H9 (cell line): ENCODE results near the gene STRADA. TPM values are rescaled to one million over a fixed set of nuclear protein-coding genes. Genes with fewer than 3 reads are reported as not detected.

ENCODE experiments used
- DNase-seq: peaks from one replicate; pipeline ENCODE4 v3.0.0-alpha.2; 2017
- H2AFZ ChIP-seq: one replicate; pipeline ENCODE4 v1.6.1; 2013; ENCODE audit warnings: mild to moderate bottlenecking, low read length, control low read depth, moderate library complexity
- H2AK5ac ChIP-seq: 2 replicates; pipeline ENCODE4 v1.6.1; 2013; ENCODE audit warnings: low read length, control low read depth, mixed read lengths; ENCODE audit not compliant: insufficient read length
- H2BK120ac ChIP-seq: one replicate; pipeline ENCODE4 v1.6.1; 2013; ENCODE audit warnings: low read depth, mild to moderate bottlenecking, low read length, control low read depth, inconsistent platforms; ENCODE audit not compliant: poor library complexity, severe bottlenecking
- H2BK12ac ChIP-seq: 2 replicates; pipeline ENCODE4 v1.6.1; 2013; ENCODE audit warnings: low read length, control low read depth, mixed read lengths, low read depth; ENCODE audit not compliant: insufficient read length
- H2BK15ac ChIP-seq: 2 replicates; pipeline ENCODE4 v1.6.1; 2013; ENCODE audit warnings: low read depth, low read length, control low read depth
- H2BK20ac ChIP-seq: one replicate; pipeline ENCODE4 v1.6.1; 2013; ENCODE audit warnings: low read depth, mild to moderate bottlenecking, low read length, control low read depth, inconsistent platforms; ENCODE audit not compliant: poor library complexity, severe bottlenecking
- H2BK5ac ChIP-seq: 2 replicates; pipeline ENCODE4 v1.6.1; 2013; ENCODE audit warnings: low read length, control low read depth, mixed read lengths; ENCODE audit not compliant: insufficient read length
- H3K14ac ChIP-seq: 2 replicates; pipeline ENCODE4 v1.6.1; 2013; ENCODE audit warnings: low read length, control low read depth; ENCODE audit not compliant: insufficient read depth
- H3K18ac ChIP-seq: 2 replicates; pipeline ENCODE4 v1.6.1; 2013; ENCODE audit warnings: low read depth, mild to moderate bottlenecking, mixed read lengths, low read length, control low read depth; ENCODE audit not compliant: insufficient read length
- H3K23ac ChIP-seq: 2 replicates; pipeline ENCODE4 v1.6.1; 2013; ENCODE audit warnings: low read length, control low read depth, mixed read lengths, low read depth; ENCODE audit not compliant: insufficient read length
- H3K23me2 ChIP-seq: 2 replicates; pipeline ENCODE4 v1.6.1; 2013; ENCODE audit warnings: low read depth, mild to moderate bottlenecking, mixed read lengths, low read length, control low read depth; ENCODE audit not compliant: insufficient read length, poor library complexity, severe bottlenecking
- H3K27ac ChIP-seq: 2 replicates; pipeline ENCODE4 v1.5.1; 2013; ENCODE audit warnings: low read length, control low read depth, mixed read lengths, low read depth; ENCODE audit not compliant: insufficient read length
- H3K27me3 ChIP-seq: 2 replicates; pipeline ENCODE4 v1.6.1; 2013; ENCODE audit warnings: low read length, control low read depth, inconsistent platforms; ENCODE audit not compliant: insufficient read depth
- H3K4ac ChIP-seq: 2 replicates; pipeline ENCODE4 v1.6.1; 2013; ENCODE audit warnings: low read depth, mild to moderate bottlenecking, control low read depth, inconsistent platforms, low read length, moderate library complexity
- H3K4me1 ChIP-seq: 2 replicates; pipeline ENCODE4 v1.6.1; 2013; ENCODE audit warnings: low read length, control low read depth, inconsistent platforms; ENCODE audit not compliant: insufficient read depth
- H3K4me2 ChIP-seq: 2 replicates; pipeline ENCODE4 v1.6.1; 2013; ENCODE audit warnings: low read length, control low read depth, mixed read lengths; ENCODE audit not compliant: insufficient read length, insufficient read depth
- H3K56ac ChIP-seq: 2 replicates; pipeline ENCODE4 v1.6.1; 2013; ENCODE audit warnings: low read depth, mild to moderate bottlenecking, mixed read lengths, low read length, control low read depth; ENCODE audit not compliant: insufficient read length
- H3K79me1 ChIP-seq: 2 replicates; pipeline ENCODE4 v1.6.1; 2013; ENCODE audit warnings: low read depth, mild to moderate bottlenecking, moderate library complexity, low read length, control low read depth, inconsistent platforms; ENCODE audit not compliant: insufficient read depth, poor library complexity, severe bottlenecking
- H3K79me2 ChIP-seq: 2 replicates; pipeline ENCODE4 v1.6.1; 2013; ENCODE audit warnings: low read length, control low read depth, inconsistent platforms; ENCODE audit not compliant: insufficient read depth
- H3K9ac ChIP-seq: 2 replicates; pipeline ENCODE4 v1.6.1; 2013; ENCODE audit warnings: low read length, control low read depth, mixed read lengths; ENCODE audit not compliant: insufficient read length; ENCODE audit errors: extremely low read depth
- H3K9me3 ChIP-seq: one replicate; pipeline ENCODE4 v1.6.1; 2013; ENCODE audit warnings: low read depth, low read length, inconsistent platforms; ENCODE audit not compliant: control insufficient read depth
- H3T11ph ChIP-seq: one replicate; pipeline ENCODE4 v1.6.1; 2013; ENCODE audit warnings: mild to moderate bottlenecking, low read length, control low read depth, inconsistent platforms
- H4K20me1 ChIP-seq: one replicate; pipeline ENCODE4 v1.6.1; 2013; ENCODE audit not compliant: control insufficient read depth, insufficient read length, insufficient read depth
- H4K5ac ChIP-seq: 2 replicates; pipeline ENCODE4 v1.6.1; 2013; ENCODE audit warnings: low read depth, mild to moderate bottlenecking, mixed read lengths, low read length, control low read depth; ENCODE audit not compliant: insufficient read length
- H4K8ac ChIP-seq: replicated peaks from 2 replicates; pipeline ENCODE4 v1.6.1; 2013; ENCODE audit warnings: low read length, control low read depth, mixed read lengths, low read depth; ENCODE audit not compliant: insufficient read length
- H4K91ac ChIP-seq: 2 replicates; pipeline ENCODE4 v1.6.1; 2013; ENCODE audit warnings: low read depth, mild to moderate bottlenecking, moderate library complexity, mixed read lengths, low read length, control low read depth; ENCODE audit not compliant: insufficient read length
- H3K27ac Mint-ChIP-seq, 3 experiments: 2 replicates in 2 of 3; 3 replicates in 1 of 3; pipeline ENCODE4 v1.8.0; 2020 to 2021; ENCODE audit warnings: mixed read lengths in 3 of 3, mild to moderate bottlenecking in 1 of 3, moderate library complexity in 1 of 3
- H3K27me3 Mint-ChIP-seq: 2 replicates; pipeline ENCODE4 v1.8.0; 2021; ENCODE audit warnings: low read depth, mild to moderate bottlenecking, moderate library complexity, mixed read lengths
- H3K36me3 Mint-ChIP-seq, 3 experiments: 2 replicates in 2 of 3; 3 replicates in 1 of 3; pipeline ENCODE4 v1.8.0; 2020 to 2021; ENCODE audit warnings: low read depth in 3 of 3, mixed read lengths in 3 of 3; ENCODE audit not compliant: insufficient read depth in 1 of 3
- H3K4me1 Mint-ChIP-seq, 2 experiments: 2 replicates each; pipeline ENCODE4 v1.8.0; 2020; ENCODE audit warnings: mixed read lengths in 2 of 2
- H3K4me3 Mint-ChIP-seq, 2 experiments: 2 replicates in 1 of 2; 3 replicates in 1 of 2; pipeline ENCODE4 v1.8.0; 2020 to 2021; ENCODE audit warnings: mild to moderate bottlenecking in 2 of 2, mixed read lengths in 2 of 2, moderate library complexity in 1 of 2
- H3K9me3 Mint-ChIP-seq, 2 experiments: 2 replicates in 1 of 2; 3 replicates in 1 of 2; pipeline ENCODE4 v1.8.0; 2020; ENCODE audit warnings: mild to moderate bottlenecking in 2 of 2, mixed read lengths in 2 of 2, moderate library complexity in 1 of 2
- CTCF ChIP-seq: fragments of 200-600 bp; sonication (generic); conservative IDR thresholded peaks from 3 replicates; pipeline ENCODE4 v1.8.0; 2021; ENCODE audit warnings: antibody characterized with exemption, mild to moderate bottlenecking
- WGBS: extraction: QIAGEN DNeasy Blood & Tissue Kit; methylation state at CpG from one replicate; pipeline ENCODE4 v1.1.7; 2013; ENCODE audit warnings: missing lambda C conversion rate, low lambda C conversion rate, mixed read lengths; ENCODE audit not compliant: insufficient read length; ENCODE audit errors: extremely low coverage; 5-methylcytosine and 5-hydroxymethylcytosine counted together
- total RNA-seq: library from RNA; stranded (reverse); gene quantifications from 2 replicates; pipeline ENCODE4 v1.2.1, GENCODE V29; 2021

The STRADA gene
- total RNA-seq, 1 experiment from 2014 or later, result 35.0 TPM

DNA sequence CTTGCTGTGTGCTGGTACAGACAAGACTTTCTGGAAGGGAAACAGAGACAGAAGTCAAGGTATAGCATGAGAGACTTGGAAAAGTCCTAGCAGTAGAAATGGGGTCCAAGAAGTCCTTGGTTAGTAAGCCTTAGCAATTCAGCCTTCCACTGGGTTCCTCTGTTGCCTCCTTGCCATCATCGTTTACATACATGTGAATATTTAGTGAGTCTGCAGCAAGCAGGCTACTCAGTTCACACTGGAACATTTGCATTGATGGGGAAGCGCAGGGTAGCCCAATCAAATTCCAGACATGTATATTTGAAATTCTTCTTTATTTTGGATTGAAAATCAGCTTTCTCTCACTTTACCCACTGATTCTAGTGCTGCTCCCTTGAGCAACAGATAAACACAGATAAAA is 68.7 kb downstream of the STRADA start:
- Histone ChIP-seq H3K23ac (no peak overlapping the region), H2BK12ac (no peak overlapping the region), H2BK15ac (no peak overlapping the region), H3K56ac (no peak overlapping the region), H2BK5ac (no peak overlapping the region), H3K14ac (no peak overlapping the region), H3K9ac (no peak overlapping the region), H3K4me1 (peaks cover 16% of the 10 kb centered on the region), H2BK120ac (no peak overlapping the region), H4K8ac (no peak overlapping the region), H2AFZ (no peak overlapping the region), H4K20me1 (no peaks in the 10 kb centered on the region), H2BK20ac (no peak overlapping the region), H3K23me2 (no peaks in the 10 kb centered on the region), H4K91ac (no peak overlapping the region), H3K18ac (no peak overlapping the region), H3K79me1 (no peaks in the 10 kb centered on the region), H3K4ac (no peak overlapping the region), H2AK5ac (no peak overlapping the region), H3K79me2 (no peaks in the 10 kb centered on the region), H3K4me2 (no peak overlapping the region), H3T11ph (no peak overlapping the region), H3K27ac (no peak overlapping the region), H3K27me3 (no peaks in the 10 kb centered on the region), H4K5ac (no peak overlapping the region), H3K9me3 (no peaks in the 10 kb centered on the region)
- Mint-ChIP-seq H3K9me3 (no peaks in the 10 kb centered on the region), H3K27me3 (no peaks in the 10 kb centered on the region), H3K4me1 (peaks cover 33 to 39% of the 10 kb centered on the region in 2 experiments), H3K27ac (peak overlapping the region in 2 of 3 experiments; percentile 22 to 75; a peak in 4 of 7 replicates), H3K36me3 (peaks cover 5 to 8% (median 7%) of the 10 kb centered on the region in 3 experiments; a peak in 5 of 7 replicates), H3K4me3 (no peak overlapping the region)
- WGBS, result no CpG with 5 or more reads among the region's 2 CpGs
- no peak for TF ChIP-seq CTCF
- no peak for DNase-seq
